HL-60/S4 (cell line): Measurements from ENCODE around the gene FRMD8.
"Not testable (repeated sequence)": the region's sequence is repeated elsewhere in the genome, so short reads cannot be mapped to it uniquely, and the experiment has no call there.

Experiments used
- in situ Hi-C: fragments of 300-500 bp; cut with MboI; formaldehyde crosslinking; loops from 2 replicates; pipeline ENCODE4 v1.14.3; 2022; ENCODE audit warnings: low sequenced_read_pairs

Gene FRMD8

GRCh38 chr11:65448418-65449105, 62.1 kb downstream of the FRMD8 start:
- in situ Hi-C loops = no loop called here

- in situ Hi-C loops = not testable (repeated sequence)
These were observed 64.9 kb downstream of the FRMD8 start for GRCh38 chr11:65451301-65451700.

GRCh38 chr11:65452259-65452658, 65.8 kb downstream of the FRMD8 start:
- in situ Hi-C loops = not testable (repeated sequence)

GRCh38 chr11:65452806-65453490, 66.5 kb downstream of the FRMD8 start:
- in situ Hi-C loops = no loop called here

GRCh38 chr11:65454311-65454695, 67.9 kb downstream of the FRMD8 start:
- in situ Hi-C loops = no loop called here

- in situ Hi-C loops = no loop called here
These were observed 68.4 kb downstream of the FRMD8 start for GRCh38 chr11:65454696-65455456.

GRCh38 chr11:65456418-65456817, 70.0 kb downstream of the FRMD8 start:
- in situ Hi-C loops = no loop called here

GRCh38 chr11:65459552-65459951, 73.1 kb downstream of the FRMD8 start:
- in situ Hi-C loops = no loop called here
